Skin epidermis (tissue), 12 donors: ENCODE measurements around the gene DDX51.
A peak's percentile ranks its signal among the peaks of the same experiment; 100 is the strongest.
"Not testable (repeated sequence)": the region's sequence is repeated elsewhere in the genome, so short reads cannot be mapped to it uniquely, and the experiment has no call there.

Experiments
- H3K27ac ChIP-seq, 21 experiments: fragments of 200-600 bp; sonication (generic) in 11 of 21; one replicate each; pipeline ENCODE4 v1.5.0; 2020; ENCODE audit warnings: mild to moderate bottlenecking in 3 of 21, inconsistent platforms in 2 of 21, moderate library complexity in 2 of 21
- H3K4me3 ChIP-seq, 7 experiments: fragments of 200-600 bp; sonication (generic) in 2 of 7; one replicate each; pipeline ENCODE4 v1.5.0; 2020; ENCODE audit warnings: inconsistent platforms in 2 of 7, mild to moderate bottlenecking in 2 of 7, moderate library complexity in 1 of 7

Gene DDX51

GRCh38 chr12:132145334-132145733 lies 1.2 kb upstream of the DDX51 start:
- Histone ChIP-seq H3K4me3 (peak overlapping the region; percentile 74 to 99 (median 94)), H3K27ac (peak overlapping the region in 3 of 21 experiments; percentile 59 to 96 (median 96))

- peak overlapping the region; percentile 38 to 97 (median 90) for H3K27ac ChIP-seq
- H3K4me3 ChIP-seq = peak overlapping the region; percentile 74 to 99 (median 94)
Observed at GRCh38 chr12:132144810-132145168, 670 bp upstream of the DDX51 start.

GRCh38 chr12:132143336-132144071 lies 615 bp downstream of the DDX51 start:
- H3K4me3 ChIP-seq = peak overlapping the region; percentile 74 to 99 (median 94)
- H3K27ac ChIP-seq = peak overlapping the region in 19 of 21 experiments; percentile 56 to 97 (median 85)

GRCh38 chr12:132142679-132143335 lies 1.3 kb downstream of the DDX51 start:
- H3K27ac ChIP-seq = peak overlapping the region in 6 of 21 experiments; percentile 67 to 97 (median 90)
- H3K4me3 ChIP-seq = peak overlapping the region; percentile 74 to 99 (median 94)

GRCh38 chr12:132141976-132142678 lies 2.0 kb downstream of the DDX51 start:
- no peak overlapping the region for H3K27ac ChIP-seq
- H3K4me3 ChIP-seq = no peak overlapping the region

- Histone ChIP-seq H3K27ac (no peak overlapping the region), H3K4me3 (no peak overlapping the region)
Observed at GRCh38 chr12:132140918-132141841, 2.9 kb downstream of the DDX51 start.

GRCh38 chr12:132140501-132140900 lies 3.6 kb downstream of the DDX51 start:
- Histone ChIP-seq H3K27ac (no peak overlapping the region), H3K4me3 (no peak overlapping the region)

- Histone ChIP-seq H3K4me3 (no peak overlapping the region), H3K27ac (no peak overlapping the region)
Observed at GRCh38 chr12:132139912-132140311, 4.2 kb downstream of the DDX51 start.

- no peak overlapping the region for H3K4me3 ChIP-seq
- no peak overlapping the region for H3K27ac ChIP-seq
Observed at GRCh38 chr12:132138941-132139871, 4.9 kb downstream of the DDX51 start.

GRCh38 chr12:132137483-132138125 lies 6.5 kb downstream of the DDX51 start:
- Histone ChIP-seq H3K4me3 (no peak overlapping the region), H3K27ac (no peak overlapping the region)

- H3K4me3 ChIP-seq, H3K27ac ChIP-seq: not testable (repeated sequence)
Observed at GRCh38 chr12:132136226-132136625, 7.9 kb downstream of the DDX51 start.

- not testable (repeated sequence) for H3K4me3 ChIP-seq, H3K27ac ChIP-seq
Observed at GRCh38 chr12:132134653-132135183, 9.4 kb downstream of the DDX51 start.

- H3K4me3 ChIP-seq = no peak overlapping the region
- H3K27ac ChIP-seq = no peak overlapping the region
Observed at GRCh38 chr12:132133952-132134652, 10.0 kb downstream of the DDX51 start.

- no peak overlapping the region for H3K4me3 ChIP-seq
- no peak overlapping the region for H3K27ac ChIP-seq
Observed at GRCh38 chr12:132132609-132133430, 11.3 kb downstream of the DDX51 start.

- H3K27ac ChIP-seq = no peak overlapping the region
- no peak overlapping the region for H3K4me3 ChIP-seq
Observed at GRCh38 chr12:132131952-132132351, 12.2 kb downstream of the DDX51 start.

GRCh38 chr12:132131229-132131628 lies 12.9 kb downstream of the DDX51 start:
- H3K4me3 ChIP-seq = no peak overlapping the region
- H3K27ac ChIP-seq = no peak overlapping the region
